ENCODE data around the gene TRIM24. TPM values are rescaled to one million over a fixed set of nuclear protein-coding genes. Genes with fewer than 3 reads are reported as not detected.

The TRIM24 gene
- polyA plus RNA-seq, 3 donors, result 3.5 to 8.9 (median 6.0) TPM

DNA sequence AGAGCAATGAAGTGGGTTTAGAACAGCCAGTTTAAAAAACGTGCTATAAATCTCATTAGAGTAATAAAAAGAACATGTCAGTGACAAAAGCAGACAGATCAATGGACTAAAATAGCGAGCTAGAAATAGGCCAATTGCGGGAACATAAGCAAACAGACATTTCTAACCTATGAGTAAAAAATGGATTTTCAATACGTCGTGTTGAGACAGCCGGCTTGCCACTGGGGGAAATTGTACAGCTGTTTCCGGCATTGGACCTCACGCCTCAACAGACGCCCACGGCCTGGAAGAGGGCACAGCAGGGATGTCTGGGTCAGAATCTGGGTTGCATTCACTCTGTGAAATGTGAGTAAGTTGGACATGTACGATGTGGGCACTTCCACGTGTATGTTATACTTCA lies 148.2 kb downstream of the TRIM24 start:
- H4K20me1 ChIP-seq (ENCODE audit: insufficient read depth, low read length), result no peaks in the 10 kb centered on the region
- no peaks in the 10 kb centered on the region for H3K79me2 ChIP-seq (ENCODE audit: insufficient read depth, low read length)
- DNase-seq, result no peak
- Mint-ChIP-seq H3K4me3 (no peak overlapping the region), H3K27me3 (ENCODE audit: low read depth in 3 of 3) (peaks cover 0 to under 1% (median 0%) of the 10 kb centered on the region in 3 donors), H3K9me3 (peaks cover 2 to 19% (median 10%) of the 10 kb centered on the region in 7 donors), H3K4me1 (peaks cover 16% of the 10 kb centered on the region), H3K27ac (no peak overlapping the region), H3K36me3 (no peaks in the 10 kb centered on the region)
- TF ChIP-seq, protein P1, sequence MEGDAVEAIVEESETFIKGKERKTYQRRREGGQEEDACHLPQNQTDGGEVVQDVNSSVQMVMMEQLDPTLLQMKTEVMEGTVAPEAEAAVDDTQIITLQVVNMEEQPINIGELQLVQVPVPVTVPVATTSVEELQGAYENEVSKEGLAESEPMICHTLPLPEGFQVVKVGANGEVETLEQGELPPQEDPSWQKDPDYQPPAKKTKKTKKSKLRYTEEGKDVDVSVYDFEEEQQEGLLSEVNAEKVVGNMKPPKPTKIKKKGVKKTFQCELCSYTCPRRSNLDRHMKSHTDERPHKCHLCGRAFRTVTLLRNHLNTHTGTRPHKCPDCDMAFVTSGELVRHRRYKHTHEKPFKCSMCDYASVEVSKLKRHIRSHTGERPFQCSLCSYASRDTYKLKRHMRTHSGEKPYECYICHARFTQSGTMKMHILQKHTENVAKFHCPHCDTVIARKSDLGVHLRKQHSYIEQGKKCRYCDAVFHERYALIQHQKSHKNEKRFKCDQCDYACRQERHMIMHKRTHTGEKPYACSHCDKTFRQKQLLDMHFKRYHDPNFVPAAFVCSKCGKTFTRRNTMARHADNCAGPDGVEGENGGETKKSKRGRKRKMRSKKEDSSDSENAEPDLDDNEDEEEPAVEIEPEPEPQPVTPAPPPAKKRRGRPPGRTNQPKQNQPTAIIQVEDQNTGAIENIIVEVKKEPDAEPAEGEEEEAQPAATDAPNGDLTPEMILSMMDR (IDR thresholded peaks at IDR 0.05), result no peak
- H3K27me3 ChIP-seq (ENCODE audit: control insufficient read depth in 2 of 2, insufficient read depth in 2 of 2, low read length in 2 of 2), result no peaks in the 10 kb centered on the region
- H3K27ac ChIP-seq (ENCODE audit: low read depth in 1 of 2, low read length in 2 of 2), result no peak overlapping the region
- H3K4me1 ChIP-seq (ENCODE audit: control insufficient read depth in 1 of 2, insufficient read depth in 2 of 2, low read length in 2 of 2), result no peaks in the 10 kb centered on the region
- intact Hi-C loops (cut with micrococcal nuclease), result no loop called here
- peak overlapping the region; percentile 41 for H2AFZ ChIP-seq (ENCODE audit: insufficient read depth, low read depth, low read length, poor library complexity, severe bottlenecking)
- no peak overlapping the region for H3K4me2 ChIP-seq (replicated peaks; ENCODE audit: extremely low read depth, low read length, poor library complexity, severe bottlenecking)
- 53% methylated on average over 4 of the region's 12 CpGs for WGBS (ENCODE audit: insufficient coverage)
- H3K9me3 ChIP-seq (replicated peaks in 1 of 2; ENCODE audit: control insufficient read depth in 1 of 2, insufficient read depth in 1 of 2, low read length in 2 of 2), result peaks cover 0 to 3% of the 10 kb centered on the region in 2 donors
- no peaks in the 10 kb centered on the region for H3K36me3 ChIP-seq (replicated peaks in 1 of 2; ENCODE audit: control insufficient read depth in 1 of 2, insufficient read depth in 2 of 2, low read length in 2 of 2)
- no peak overlapping the region for H3K4me3 ChIP-seq (replicated peaks in 1 of 3; ENCODE audit: low read depth in 2 of 3, low read length in 3 of 3)
- H3K9ac ChIP-seq (ENCODE audit: insufficient read depth, low read length, poor library complexity, severe bottlenecking), result no peak overlapping the region

DNA sequence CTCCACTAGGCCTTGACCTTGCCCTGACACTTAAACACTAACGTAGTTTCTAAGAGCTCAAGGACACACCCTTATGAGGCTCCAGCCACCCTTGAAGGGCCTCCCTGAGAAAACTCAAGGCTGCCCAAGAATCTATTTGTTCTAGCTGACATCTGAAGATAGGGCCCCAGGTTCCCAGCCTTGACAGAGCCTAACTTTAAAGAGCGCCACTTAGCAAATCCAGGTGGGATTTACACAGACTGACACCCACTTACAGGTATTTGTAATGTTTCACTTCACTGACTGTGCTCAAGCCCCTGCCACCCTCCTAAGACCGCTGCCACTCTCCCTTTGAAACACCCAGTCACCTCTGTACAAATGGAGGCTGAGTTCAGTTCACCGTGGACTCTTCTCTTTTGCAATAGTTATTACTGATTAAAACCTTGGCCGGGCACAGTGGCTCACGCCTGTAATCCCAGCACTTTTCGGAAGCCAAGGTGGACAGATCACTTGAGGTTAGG lies 150.7 kb downstream of the TRIM24 start:
- Histone ChIP-seq H3K4me3 (replicated peaks in 1 of 3; ENCODE audit: low read depth in 2 of 3, low read length in 3 of 3) (no peak overlapping the region), H3K79me2 (ENCODE audit: insufficient read depth, low read length) (no peaks in the 10 kb centered on the region), H3K27ac (ENCODE audit: low read depth in 1 of 2, low read length in 2 of 2) (no peak overlapping the region), H3K4me2 (replicated peaks; ENCODE audit: extremely low read depth, low read length, poor library complexity, severe bottlenecking) (no peak overlapping the region), H3K36me3 (replicated peaks in 1 of 2; ENCODE audit: control insufficient read depth in 1 of 2, insufficient read depth in 2 of 2, low read length in 2 of 2) (no peaks in the 10 kb centered on the region), H3K9ac (ENCODE audit: insufficient read depth, low read length, poor library complexity, severe bottlenecking) (no peak overlapping the region), H3K9me3 (replicated peaks in 1 of 2; ENCODE audit: control insufficient read depth in 1 of 2, insufficient read depth in 1 of 2, low read length in 2 of 2) (peaks cover 0 to under 1% of the 10 kb centered on the region in 2 donors), H3K4me1 (ENCODE audit: control insufficient read depth in 1 of 2, insufficient read depth in 2 of 2, low read length in 2 of 2) (no peaks in the 10 kb centered on the region), H2AFZ (ENCODE audit: insufficient read depth, low read depth, low read length, poor library complexity, severe bottlenecking) (no peak overlapping the region), H3K27me3 (ENCODE audit: control insufficient read depth in 2 of 2, insufficient read depth in 2 of 2, low read length in 2 of 2) (no peaks in the 10 kb centered on the region), H4K20me1 (ENCODE audit: insufficient read depth, low read length) (no peaks in the 10 kb centered on the region)
- WGBS (ENCODE audit: insufficient coverage), result 98% methylated on average over 4 of the region's 7 CpGs
- TF ChIP-seq, protein P1 (IDR thresholded peaks at IDR 0.05), result no peak
- intact Hi-C loops (cut with micrococcal nuclease), result no loop called here
- no peaks in the 10 kb centered on the region for H3K36me3 Mint-ChIP-seq
- H3K4me3 Mint-ChIP-seq, result no peak overlapping the region
- peaks cover 0 to 12% (median 3%) of the 10 kb centered on the region in 7 donors for H3K9me3 Mint-ChIP-seq
- H3K27ac Mint-ChIP-seq, result peak overlapping the region in 1 of 7 donors; percentile 58
- peaks cover 0 to 2% (median 0%) of the 10 kb centered on the region in 3 donors for H3K27me3 Mint-ChIP-seq (ENCODE audit: low read depth in 3 of 3)
- no peak for DNase-seq
- H3K4me1 Mint-ChIP-seq, result peaks cover 16% of the 10 kb centered on the region

All from CD14-positive monocyte (primary cell).